MM.1S (cell line): ENCODE results near the gene PAM16.

Experiments
- CTCF ChIP-seq: fragments of 300-600 bp; sonication (generic); IDR thresholded peaks from 2 replicates; pipeline ENCODE4 v1.5.1; 2016; ENCODE audit warnings: antibody characterized with exemption, low read length, mixed read lengths
- EZH2 ChIP-seq: fragments of 300-600 bp; sonication (generic); optimal IDR thresholded peaks from 2 replicates; pipeline ENCODE3; 2017; ENCODE audit warnings: low read depth, mild to moderate bottlenecking, antibody characterized with exemption, low read length, mixed read lengths

- TF ChIP-seq CTCF (no peak), EZH2 (no peak)
These were observed 10.8 kb upstream of the PAM16 start for GRCh38 chr16:4361944-4362311.
